CD14-positive monocyte (primary cell): ENCODE measurements around the gene RASSF4. TPM values are rescaled to one million over a fixed set of nuclear protein-coding genes. Genes with fewer than 3 reads are reported as not detected.

ENCODE experiments used
- DNase-seq, 3 donors: peaks; one replicate each; pipeline ENCODE4 v3.0.0-alpha.2; 2011 to 2022
- H2AFZ ChIP-seq: 2 replicates; pipeline ENCODE4 v1.6.0; 2012; ENCODE audit warnings: mild to moderate bottlenecking, low read depth, low read length, inconsistent platforms; ENCODE audit not compliant: insufficient read depth, poor library complexity, severe bottlenecking
- H3K27ac ChIP-seq, 2 donors: 1 replicate in 1 of 2; 2 replicates in 1 of 2; pipeline ENCODE4 v1.5.1; 2012 to 2013; ENCODE audit warnings: low read length in 2 of 2, control low read depth in 1 of 2, inconsistent platforms in 1 of 2, low read depth in 1 of 2, mild to moderate bottlenecking in 1 of 2
- H3K27me3 ChIP-seq, 2 donors: one replicate each; pipeline versions ENCODE4 v1.6.0 to v1.6.1; 2011 to 2013; ENCODE audit warnings: low read length in 2 of 2; ENCODE audit not compliant: control insufficient read depth in 2 of 2, insufficient read depth in 2 of 2
- H3K36me3 ChIP-seq, 2 donors: replicated peaks in 1 of 2; 1 replicate in 1 of 2; 2 replicates in 1 of 2; pipeline versions ENCODE4 v1.5.1 to v1.6.1; 2012 to 2013; ENCODE audit warnings: low read length in 2 of 2, control low read depth in 1 of 2, inconsistent platforms in 1 of 2, mild to moderate bottlenecking in 1 of 2; ENCODE audit not compliant: insufficient read depth in 2 of 2, control insufficient read depth in 1 of 2
- H3K4me1 ChIP-seq, 2 donors: 1 replicate in 1 of 2; 2 replicates in 1 of 2; pipeline versions ENCODE4 v1.5.1 to v1.6.1; 2012 to 2013; ENCODE audit warnings: low read length in 2 of 2, control low read depth in 1 of 2, inconsistent platforms in 1 of 2, mild to moderate bottlenecking in 1 of 2, moderate library complexity in 1 of 2; ENCODE audit not compliant: insufficient read depth in 2 of 2, control insufficient read depth in 1 of 2
- H3K4me2 ChIP-seq: replicated peaks from 2 replicates; pipeline ENCODE3; 2012; ENCODE audit warnings: low read length, moderate library complexity, mild to moderate bottlenecking; ENCODE audit not compliant: poor library complexity, severe bottlenecking; ENCODE audit errors: extremely low read depth
- H3K4me3 ChIP-seq, 3 experiments: fragments of 200-600 bp in 1 of 3; sonication (generic) in 1 of 3; replicated peaks in 1 of 3; 1 replicate in 2 of 3; 2 replicates in 1 of 3; pipeline ENCODE4 v1.5.1; 2011 to 2013; ENCODE audit warnings: low read length in 3 of 3, mild to moderate bottlenecking in 3 of 3, control low read depth in 2 of 3, low read depth in 2 of 3, inconsistent platforms in 1 of 3, moderate library complexity in 1 of 3
- H3K79me2 ChIP-seq: 2 replicates; pipeline ENCODE4 v1.6.0; 2012; ENCODE audit warnings: mild to moderate bottlenecking, control low read depth, inconsistent platforms, low read length, moderate library complexity; ENCODE audit not compliant: insufficient read depth
- H3K9ac ChIP-seq: 2 replicates; pipeline ENCODE4 v1.6.0; 2017; ENCODE audit warnings: low read length, mild to moderate bottlenecking; ENCODE audit not compliant: insufficient read depth, poor library complexity, severe bottlenecking
- H3K9me3 ChIP-seq, 2 donors: replicated peaks in 1 of 2; 1 replicate in 1 of 2; 2 replicates in 1 of 2; pipeline versions ENCODE4 v1.5.1 to v1.6.1; 2012 to 2013; ENCODE audit warnings: low read length in 2 of 2, control low read depth in 1 of 2; ENCODE audit not compliant: control insufficient read depth in 1 of 2, insufficient read depth in 1 of 2
- H4K20me1 ChIP-seq: 2 replicates; pipeline ENCODE4 v1.6.0; 2012; ENCODE audit warnings: mild to moderate bottlenecking, low read length, control low read depth, moderate library complexity; ENCODE audit not compliant: insufficient read depth
- H3K27ac Mint-ChIP-seq, 7 donors: one replicate each; pipeline ENCODE4 v1.8.0; 2020; ENCODE audit warnings: mild to moderate bottlenecking in 7 of 7, mixed read lengths in 7 of 7, moderate library complexity in 6 of 7, inconsistent platforms in 2 of 7
- H3K27me3 Mint-ChIP-seq, 3 donors: one replicate each; pipeline ENCODE4 v1.8.0; 2021 to 2022; ENCODE audit warnings: low read depth in 3 of 3, mild to moderate bottlenecking in 3 of 3, mixed read lengths in 3 of 3, moderate library complexity in 3 of 3, inconsistent platforms in 1 of 3
- H3K36me3 Mint-ChIP-seq, 2 donors: one replicate each; pipeline ENCODE4 v1.8.0; 2020; ENCODE audit warnings: mixed read lengths in 2 of 2, inconsistent platforms in 1 of 2, mild to moderate bottlenecking in 1 of 2
- H3K4me1 Mint-ChIP-seq: one replicate; pipeline ENCODE4 v1.8.0; 2020; ENCODE audit warnings: mild to moderate bottlenecking, mixed read lengths
- H3K4me3 Mint-ChIP-seq, 2 donors: one replicate each; pipeline ENCODE4 v1.8.0; 2020; ENCODE audit warnings: mild to moderate bottlenecking in 2 of 2, mixed read lengths in 2 of 2, moderate library complexity in 1 of 2
- H3K9me3 Mint-ChIP-seq, 7 donors: one replicate each; pipeline ENCODE4 v1.8.0; 2020 to 2022; ENCODE audit warnings: mixed read lengths in 7 of 7, mild to moderate bottlenecking in 6 of 7, moderate library complexity in 6 of 7, inconsistent platforms in 2 of 7
- CTCF ChIP-seq: fragments of 200-600 bp; IDR thresholded peaks from one replicate; pipeline ENCODE4 v1.8.0; 2022; ENCODE audit warnings: antibody characterized with exemption, mild to moderate bottlenecking
- WGBS: methylation state at CpG from one replicate; pipeline ENCODE4 v1.1.5; 2013; ENCODE audit warnings: missing lambda C conversion rate; ENCODE audit not compliant: insufficient coverage; 5-methylcytosine and 5-hydroxymethylcytosine counted together
- intact Hi-C, 2 donors: fragments of 100-400 bp; cut with micrococcal nuclease; formaldehyde crosslinking; loops; one replicate each; pipeline versions ENCODE4 v1.15.0 to v1.15.1; 2023
- polyA plus RNA-seq, 3 donors: library from polyadenylated mRNA; depleted of rRNA in 1 of 3; unstranded in 2 of 3; stranded (reverse) in 1 of 3; fragments of 300-500 nt in 2 of 3; fragments of >200 nt in 1 of 3; fragmentation: Illumina TruSeq in 2 of 3; gene quantifications; 1 replicate in 2 of 3; 2 replicates in 1 of 3; pipeline ENCODE4 v1.2.3, GENCODE V29; 2012 to 2021

Gene RASSF4
- polyA plus RNA-seq, 3 donors = 117 to 290 (median 120) TPM

DNA sequence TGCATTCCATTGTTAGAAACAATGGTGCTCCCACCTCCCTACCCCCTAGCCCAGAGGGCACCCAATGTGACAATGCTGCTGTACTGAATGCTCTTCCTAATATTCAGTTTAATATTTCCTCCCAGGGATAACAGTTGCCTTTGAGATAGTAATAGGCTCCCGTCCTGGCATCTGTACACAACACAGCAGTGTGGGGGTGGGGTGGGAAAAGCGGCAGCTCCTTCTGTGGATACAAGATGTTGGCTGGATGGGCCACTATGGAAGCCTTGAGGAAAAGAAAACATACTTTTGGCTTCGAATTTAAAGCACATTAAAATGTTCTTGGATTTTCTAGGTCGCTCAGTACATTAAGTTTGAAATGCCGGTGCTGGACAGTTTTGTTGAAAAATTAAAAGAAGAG lies 32.0 kb downstream of the RASSF4 start:
- peaks cover 0 to 15% of the 10 kb centered on the region in 2 donors for H3K4me1 ChIP-seq
- H3K36me3 ChIP-seq = peaks cover 87 to 88% of the 10 kb centered on the region in 2 donors
- WGBS = 100% methylated on average over 4 of the region's 5 CpGs
- H3K4me2 ChIP-seq = no peak overlapping the region
- no peak overlapping the region for H3K4me3 Mint-ChIP-seq
- H3K9ac ChIP-seq = no peak overlapping the region
- H3K27ac Mint-ChIP-seq = no peak overlapping the region
- no peaks in the 10 kb centered on the region for H3K27me3 ChIP-seq
- no peak overlapping the region for H3K4me3 ChIP-seq
- intact Hi-C loops = no loop called here
- DNase-seq = no peak
- H3K36me3 Mint-ChIP-seq = peaks cover 83 to 84% of the 10 kb centered on the region in 2 donors
- H3K4me1 Mint-ChIP-seq = peaks cover 25% of the 10 kb centered on the region
- TF ChIP-seq CTCF = no peak
- H2AFZ ChIP-seq = no peak overlapping the region
- H3K79me2 ChIP-seq = no peaks in the 10 kb centered on the region
- peak overlapping the region in 1 of 2 donors; percentile 48 for H3K27ac ChIP-seq
- no peaks in the 10 kb centered on the region for H3K9me3 ChIP-seq
- H4K20me1 ChIP-seq = peaks cover 88% of the 10 kb centered on the region
- peaks cover 0 to 2% (median 0%) of the 10 kb centered on the region in 3 donors for H3K27me3 Mint-ChIP-seq
- no peaks in the 10 kb centered on the region for H3K9me3 Mint-ChIP-seq

GRCh38 chr10:44992070-44992731 lies 32.6 kb downstream of the RASSF4 start:
- no peak for DNase-seq
- Histone ChIP-seq H3K4me2 (no peak overlapping the region), H2AFZ (no peak overlapping the region), H3K4me1 (peaks cover 0 to 15% of the 10 kb centered on the region in 2 donors), H3K27me3 (no peaks in the 10 kb centered on the region), H3K36me3 (peaks cover 80 to 82% of the 10 kb centered on the region in 2 donors), H3K9ac (no peak overlapping the region), H3K79me2 (no peaks in the 10 kb centered on the region), H3K9me3 (no peaks in the 10 kb centered on the region), H4K20me1 (peaks cover 87% of the 10 kb centered on the region), H3K4me3 (no peak overlapping the region), H3K27ac (peak overlapping the region in 1 of 2 donors; percentile 32)
- no peak overlapping the region for H3K4me3 Mint-ChIP-seq
- peak overlapping the region in 3 of 7 donors; percentile 26 to 51 (median 45) for H3K27ac Mint-ChIP-seq
- TF ChIP-seq CTCF = no peak
- H3K4me1 Mint-ChIP-seq = peaks cover 27% of the 10 kb centered on the region
- H3K9me3 Mint-ChIP-seq = no peaks in the 10 kb centered on the region
- intact Hi-C loops = no loop called here
- H3K36me3 Mint-ChIP-seq = peaks cover 76 to 78% of the 10 kb centered on the region in 2 donors
- WGBS = 97% methylated on average over 11 of the region's 11 CpGs
- H3K27me3 Mint-ChIP-seq = peaks cover 0 to 2% (median 1%) of the 10 kb centered on the region in 3 donors
